ENCODE results near the gene STAT1. TPM values are rescaled to one million over a fixed set of nuclear protein-coding genes. Genes with fewer than 3 reads are reported as not detected.

STAT1 gene
- total and polyA plus RNA-seq, 10 of the 15 experiments (the other 5 are each of a cell fraction or from before 2014, with no cell fraction given): 81.8 to 398 (median 307) TPM

DNA sequence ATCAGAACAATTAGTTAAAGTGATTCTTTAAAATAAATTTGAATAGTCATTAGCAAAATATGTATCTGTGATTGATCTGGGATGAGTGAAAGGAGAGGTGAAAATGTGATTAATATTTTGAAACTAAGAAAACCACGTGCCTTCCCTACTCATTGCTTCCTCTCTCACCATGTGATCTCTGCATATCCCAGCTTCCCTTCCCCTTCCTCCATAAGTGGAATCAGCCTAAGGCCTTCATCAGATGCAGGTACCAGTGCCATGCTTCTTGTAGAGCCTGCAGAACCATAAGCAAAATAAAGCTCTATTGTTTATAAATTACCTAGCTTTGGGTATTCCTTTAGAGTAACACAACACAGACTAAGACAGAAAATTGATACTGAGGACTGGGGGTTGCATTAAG, 11.2 kb upstream of the STAT1 start:
- in situ Hi-C loops (cut with MboI): no loop called here
- ATAC-seq (no peak), FAIRE-seq (no peak), DNase-seq (ENCODE audit: low read depth, low spot score) (no peak)
- Histone ChIP-seq H3K4me1 (ENCODE audit: control insufficient read depth, insufficient read depth, low read length) (peaks cover 28% of the 10 kb centered on the region), H3K27ac (ENCODE audit: control insufficient read depth, insufficient read depth) (no peak overlapping the region), H3K79me2 (ENCODE audit: control insufficient read depth, insufficient read depth, low read length) (peaks cover 20% of the 10 kb centered on the region), H3K27me3 (replicated peaks in 1 of 2; ENCODE audit: control insufficient read depth in 2 of 2, insufficient read depth in 2 of 2, low read length in 1 of 2) (no peaks in the 10 kb centered on the region), H2AFZ (ENCODE audit: control insufficient read depth, low read depth, low read length) (no peak overlapping the region), H4K20me1 (ENCODE audit: control insufficient read depth, insufficient read depth) (no peaks in the 10 kb centered on the region), H3K9me3 (replicated peaks; ENCODE audit: control insufficient read depth, insufficient read depth, low read length) (no peaks in the 10 kb centered on the region), H3K4me2 (ENCODE audit: control insufficient read depth, insufficient read depth) (no peak overlapping the region), H3K9ac (ENCODE audit: control insufficient read depth, insufficient read depth, low read length) (no peak overlapping the region), H3K36me3 (ENCODE audit: control insufficient read depth in 2 of 2, insufficient read depth in 2 of 2, low read length in 1 of 2) (no peaks in the 10 kb centered on the region), H3K4me3 (no peak overlapping the region)
- intact Hi-C loops (cut with micrococcal nuclease; ENCODE audit: unreplicated experiment): no loop called here
- ChIA-PET CTCF (interaction anchor here (1.0 to 3.0 kb wide), 3 partner anchors 25 to 175 kb away, joined by 3 to 7 read pairs (median 3); no protein-coding TSS in a partner anchor), SMC1A (ENCODE audit: uncharacterized antibody, unreplicated experiment) (interaction anchor here (2.0 to 2.5 kb wide), 2 partner anchors 13 to 26 kb away, joined by 11 to 13 read pairs; no protein-coding TSS in a partner anchor), RAD21 (ENCODE audit: unreplicated experiment) (interaction anchor here (1.4 kb wide), 1 partner anchor 175 kb away, joined by 3 read pairs; no protein-coding TSS in a partner anchor), POLR2A (interaction anchor here (8.3 kb wide), 1 partner anchor 12 kb away, joined by 75 read pairs; the partner anchor contains the start of gene STAT1)
- WGBS (ENCODE audit: insufficient coverage, insufficient replicate concordance, low lambda C conversion rate, missing lambda C conversion rate): 0% methylated on average over 1 of the region's 1 CpG
- BruUV-seq (replicated peaks): no TSS peak
- TF ChIP-seq, protein P1, sequence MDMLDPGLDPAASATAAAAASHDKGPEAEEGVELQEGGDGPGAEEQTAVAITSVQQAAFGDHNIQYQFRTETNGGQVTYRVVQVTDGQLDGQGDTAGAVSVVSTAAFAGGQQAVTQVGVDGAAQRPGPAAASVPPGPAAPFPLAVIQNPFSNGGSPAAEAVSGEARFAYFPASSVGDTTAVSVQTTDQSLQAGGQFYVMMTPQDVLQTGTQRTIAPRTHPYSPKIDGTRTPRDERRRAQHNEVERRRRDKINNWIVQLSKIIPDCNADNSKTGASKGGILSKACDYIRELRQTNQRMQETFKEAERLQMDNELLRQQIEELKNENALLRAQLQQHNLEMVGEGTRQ (IDR thresholded peaks at IDR 0.05; ENCODE audit: borderline replicate concordance, low read depth, low read length): no peak
- TF ChIP-seq RAD51 (IDR thresholded peaks at IDR 0.05) (no peak), CTCF (IDR thresholded peaks at IDR 0.05 in 2 of 3, conservative IDR thresholded peaks at IDR 0.05 in 1 of 3; ENCODE audit: control insufficient read depth in 2 of 3, extremely low read depth in 1 of 3, insufficient read depth in 1 of 3, low read depth in 3 of 3, low read length in 3 of 3) (no peak), POLR2AphosphoS2 (IDR thresholded peaks at IDR 0.05; ENCODE audit: low read depth, low read length) (no peak), MTA2 (IDR thresholded peaks at IDR 0.05; ENCODE audit: low read depth) (no peak), BCLAF1 (IDR thresholded peaks at IDR 0.05) (no peak), ZZZ3 (IDR thresholded peaks at IDR 0.05; ENCODE audit: control insufficient read depth, insufficient read length, low read depth) (no peak), KLF5 (IDR thresholded peaks at IDR 0.05; ENCODE audit: partially characterized antibody) (no peak), NFYA (IDR thresholded peaks at IDR 0.05; ENCODE audit: borderline replicate concordance, low read depth, low read length) (no peak), RAD21 (IDR thresholded peaks at IDR 0.05; ENCODE audit: insufficient read depth, low read depth, low read length) (no peak), NFIC (IDR thresholded peaks at IDR 0.05; ENCODE audit: low read depth, low read length) (no peak), ZNF384 (IDR thresholded peaks at IDR 0.05; ENCODE audit: borderline replicate concordance, low read depth, low read length) (no peak), EGR1 (IDR thresholded peaks at IDR 0.05; ENCODE audit: borderline replicate concordance in 1 of 2, low read depth in 2 of 2, low read length in 2 of 2) (no peak), SMAD5 (IDR thresholded peaks at IDR 0.05; ENCODE audit: low read depth) (no peak)
- TF ChIP-seq, protein P2, sequence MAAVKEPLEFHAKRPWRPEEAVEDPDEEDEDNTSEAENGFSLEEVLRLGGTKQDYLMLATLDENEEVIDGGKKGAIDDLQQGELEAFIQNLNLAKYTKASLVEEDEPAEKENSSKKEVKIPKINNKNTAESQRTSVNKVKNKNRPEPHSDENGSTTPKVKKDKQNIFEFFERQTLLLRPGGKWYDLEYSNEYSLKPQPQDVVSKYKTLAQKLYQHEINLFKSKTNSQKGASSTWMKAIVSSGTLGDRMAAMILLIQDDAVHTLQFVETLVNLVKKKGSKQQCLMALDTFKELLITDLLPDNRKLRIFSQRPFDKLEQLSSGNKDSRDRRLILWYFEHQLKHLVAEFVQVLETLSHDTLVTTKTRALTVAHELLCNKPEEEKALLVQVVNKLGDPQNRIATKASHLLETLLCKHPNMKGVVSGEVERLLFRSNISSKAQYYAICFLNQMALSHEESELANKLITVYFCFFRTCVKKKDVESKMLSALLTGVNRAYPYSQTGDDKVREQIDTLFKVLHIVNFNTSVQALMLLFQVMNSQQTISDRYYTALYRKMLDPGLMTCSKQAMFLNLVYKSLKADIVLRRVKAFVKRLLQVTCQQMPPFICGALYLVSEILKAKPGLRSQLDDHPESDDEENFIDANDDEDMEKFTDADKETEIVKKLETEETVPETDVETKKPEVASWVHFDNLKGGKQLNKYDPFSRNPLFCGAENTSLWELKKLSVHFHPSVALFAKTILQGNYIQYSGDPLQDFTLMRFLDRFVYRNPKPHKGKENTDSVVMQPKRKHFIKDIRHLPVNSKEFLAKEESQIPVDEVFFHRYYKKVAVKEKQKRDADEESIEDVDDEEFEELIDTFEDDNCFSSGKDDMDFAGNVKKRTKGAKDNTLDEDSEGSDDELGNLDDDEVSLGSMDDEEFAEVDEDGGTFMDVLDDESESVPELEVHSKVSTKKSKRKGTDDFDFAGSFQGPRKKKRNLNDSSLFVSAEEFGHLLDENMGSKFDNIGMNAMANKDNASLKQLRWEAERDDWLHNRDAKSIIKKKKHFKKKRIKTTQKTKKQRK (IDR thresholded peaks at IDR 0.05; ENCODE audit: low read depth, low read length): no peak

Measured in GM12878 (cell line).